OCI-LY7 (cell line): ENCODE data around the gene ME1. TPM values are rescaled to one million over a fixed set of nuclear protein-coding genes. Genes with fewer than 3 reads are reported as not detected.

Source experiments
- BruUV-seq: library from RNA; stranded (reverse); fragments of 400-500 nt; replicated peaks from 2 replicates; lab custom pipeline; 2021; lab: Mats Ljungman, UMichigan
- CTCF ChIA-PET: fragments of 300-600 bp; sonication (Branson Sonifier 250); formaldehyde crosslinking; loops from one replicate; lab custom pipeline; 2022; ENCODE audit warnings: antibody characterized with exemption; ENCODE audit not compliant: unreplicated experiment; lab: Charles Lee
- POLR2A ChIA-PET: fragments of 300-600 bp; sonication (Branson Sonifier 250); formaldehyde crosslinking; loops from one replicate; lab custom pipeline; 2022; ENCODE audit warnings: antibody characterized with exemption; lab: Charles Lee
- DNase-seq: peaks from one replicate; pipeline ENCODE4 v3.0.0-alpha.2; 2015; ENCODE audit warnings: low spot score
- H2AFZ ChIP-seq: fragments of 200-600 bp; sonication (generic), shearing (Covaris generic); 2 replicates; pipeline ENCODE4 v1.6.1; 2014; ENCODE audit warnings: mild to moderate bottlenecking, antibody characterized with exemption, low read length, moderate library complexity
- H3K27ac ChIP-seq: fragments of 200-600 bp; sonication (generic); 2 replicates; pipeline ENCODE4 v1.5.1; 2014; ENCODE audit warnings: mixed run types, low read depth, mild to moderate bottlenecking, moderate library complexity, low read length, inconsistent platforms; ENCODE audit not compliant: poor library complexity, severe bottlenecking
- H3K36me3 ChIP-seq: fragments of 200-600 bp; sonication (generic); 2 replicates; pipeline ENCODE4 v1.6.1; 2014; ENCODE audit warnings: mild to moderate bottlenecking, antibody characterized with exemption, low read length, moderate library complexity, mixed read lengths; ENCODE audit not compliant: insufficient read depth
- H3K4me1 ChIP-seq: fragments of 200-600 bp; sonication (generic); 2 replicates; pipeline ENCODE4 v1.5.1; 2014; ENCODE audit warnings: mild to moderate bottlenecking, low read length; ENCODE audit not compliant: insufficient read depth, poor library complexity, severe bottlenecking
- H3K4me2 ChIP-seq: fragments of 200-600 bp; sonication (generic); 2 replicates; pipeline ENCODE4 v1.6.1; 2014; ENCODE audit warnings: mild to moderate bottlenecking, low read length
- H3K4me3 ChIP-seq: fragments of 200-600 bp; sonication (generic); 2 replicates; pipeline ENCODE4 v1.5.1; 2014; ENCODE audit warnings: mild to moderate bottlenecking, low read depth, low read length; ENCODE audit not compliant: poor library complexity, severe bottlenecking
- H3K79me2 ChIP-seq: fragments of 200-600 bp; sonication (generic); 2 replicates; pipeline ENCODE4 v1.6.1; 2016; ENCODE audit warnings: low read depth, mild to moderate bottlenecking, low read length, moderate library complexity, mixed read lengths; ENCODE audit not compliant: insufficient read depth
- H3K9me2 ChIP-seq: fragments of 200-600 bp; sonication (generic); 2 replicates; pipeline ENCODE4 v1.6.1; 2016; ENCODE audit warnings: mild to moderate bottlenecking, low read length, mixed read lengths; ENCODE audit not compliant: insufficient read depth
- H3K9me3 ChIP-seq: fragments of 200-600 bp; sonication (generic); 2 replicates; pipeline ENCODE4 v1.6.1; 2014; ENCODE audit warnings: mild to moderate bottlenecking, mixed run types, low read length, mixed read lengths
- H4K20me1 ChIP-seq: fragments of 200-600 bp; sonication (generic); 2 replicates; pipeline ENCODE4 v1.6.1; 2014; ENCODE audit warnings: mild to moderate bottlenecking, antibody characterized with exemption, low read length, moderate library complexity, mixed read lengths; ENCODE audit not compliant: insufficient read depth
- EZH2phosphoT487 ChIP-seq: fragments of 200-600 bp; sonication (generic); IDR thresholded peaks from 2 replicates; pipeline ENCODE4 v1.6.1; 2018; ENCODE audit warnings: low read depth, borderline replicate concordance, mild to moderate bottlenecking, mixed run types, antibody characterized with exemption, low read length, moderate library complexity, mixed read lengths
- intact Hi-C: fragments of 100-400 bp; cut with micrococcal nuclease; formaldehyde crosslinking; loops from one replicate; pipeline ENCODE4 v1.10.0; 2022; ENCODE audit not compliant: unreplicated experiment
- total RNA-seq, 2 experiments: library from RNA; depleted of rRNA in 1 of 2; stranded (reverse); fragments of >200 nt in 1 of 2; shearing (Covaris generic) in 1 of 2; gene quantifications; 2 replicates each; pipeline ENCODE4 v1.2.3, GENCODE V29; 2014 to 2022
- TF ChIP-seq, protein P1 (sequence below): fragments of 200-600 bp; sonication (generic); conservative IDR thresholded peaks from 2 replicates; pipeline ENCODE4 v1.5.1; 2014; ENCODE audit warnings: mild to moderate bottlenecking, antibody characterized with exemption, low read length, moderate library complexity, mixed read lengths

The ME1 gene
- total RNA-seq, 2 experiments from 2014 or later, result not detected

DNA sequence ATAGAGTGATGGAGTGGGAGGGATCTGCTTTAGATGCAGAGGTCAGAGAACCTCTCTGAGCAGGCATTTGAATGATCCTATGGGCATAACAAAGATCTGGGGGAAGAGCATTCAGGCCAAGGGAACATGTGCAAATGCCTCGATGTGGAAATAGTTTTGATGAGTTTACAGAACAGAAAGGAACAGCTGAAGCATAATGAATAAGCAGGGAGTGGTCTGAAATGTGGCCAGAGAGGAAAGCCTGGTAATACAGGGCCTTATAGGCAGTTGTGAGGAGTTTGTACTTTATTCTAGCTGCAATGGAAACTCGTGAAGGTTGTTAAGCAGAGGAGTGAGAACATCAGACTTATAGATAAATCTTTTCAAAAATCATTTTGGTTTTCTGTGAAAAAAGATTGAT, 33.0 kb upstream of the ME1 start:
- Histone ChIP-seq H3K4me1 (no peaks in the 10 kb centered on the region), H3K27ac (no peak overlapping the region), H3K36me3 (no peaks in the 10 kb centered on the region), H4K20me1 (no peaks in the 10 kb centered on the region), H3K79me2 (no peaks in the 10 kb centered on the region), H3K4me2 (no peak overlapping the region), H3K9me2 (no peaks in the 10 kb centered on the region), H2AFZ (no peak overlapping the region), H3K4me3 (no peak overlapping the region), H3K9me3 (no peaks in the 10 kb centered on the region)
- DNase-seq, result no peak
- TF ChIP-seq, protein P1, sequence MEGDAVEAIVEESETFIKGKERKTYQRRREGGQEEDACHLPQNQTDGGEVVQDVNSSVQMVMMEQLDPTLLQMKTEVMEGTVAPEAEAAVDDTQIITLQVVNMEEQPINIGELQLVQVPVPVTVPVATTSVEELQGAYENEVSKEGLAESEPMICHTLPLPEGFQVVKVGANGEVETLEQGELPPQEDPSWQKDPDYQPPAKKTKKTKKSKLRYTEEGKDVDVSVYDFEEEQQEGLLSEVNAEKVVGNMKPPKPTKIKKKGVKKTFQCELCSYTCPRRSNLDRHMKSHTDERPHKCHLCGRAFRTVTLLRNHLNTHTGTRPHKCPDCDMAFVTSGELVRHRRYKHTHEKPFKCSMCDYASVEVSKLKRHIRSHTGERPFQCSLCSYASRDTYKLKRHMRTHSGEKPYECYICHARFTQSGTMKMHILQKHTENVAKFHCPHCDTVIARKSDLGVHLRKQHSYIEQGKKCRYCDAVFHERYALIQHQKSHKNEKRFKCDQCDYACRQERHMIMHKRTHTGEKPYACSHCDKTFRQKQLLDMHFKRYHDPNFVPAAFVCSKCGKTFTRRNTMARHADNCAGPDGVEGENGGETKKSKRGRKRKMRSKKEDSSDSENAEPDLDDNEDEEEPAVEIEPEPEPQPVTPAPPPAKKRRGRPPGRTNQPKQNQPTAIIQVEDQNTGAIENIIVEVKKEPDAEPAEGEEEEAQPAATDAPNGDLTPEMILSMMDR, result no peak
- TF ChIP-seq EZH2phosphoT487, result no peak
- intact Hi-C loops, result no loop called here
- BruUV-seq, result no TSS peak
- ChIA-PET CTCF (no interaction called here), POLR2A (no interaction called here)

- Histone ChIP-seq H3K9me2 (no peaks in the 10 kb centered on the region), H3K36me3 (no peaks in the 10 kb centered on the region), H3K9me3 (no peaks in the 10 kb centered on the region), H3K27ac (no peak overlapping the region), H3K4me2 (no peak overlapping the region), H3K4me3 (no peak overlapping the region), H3K79me2 (no peaks in the 10 kb centered on the region), H3K4me1 (no peaks in the 10 kb centered on the region), H4K20me1 (no peaks in the 10 kb centered on the region), H2AFZ (no peak overlapping the region)
- DNase-seq, result no peak
- TF ChIP-seq, protein P1, result no peak
- TF ChIP-seq EZH2phosphoT487, result no peak
- intact Hi-C loops, result no loop called here
- ChIA-PET CTCF (no interaction called here), POLR2A (interaction anchor here (0.8 kb wide), 1 partner anchor 412 kb away, joined by 3 read pairs; no protein-coding TSS in a partner anchor)
- no TSS peak for BruUV-seq
These were observed 31.7 kb upstream of the ME1 start for GRCh38 chr6:83462524-83462923.

DNA sequence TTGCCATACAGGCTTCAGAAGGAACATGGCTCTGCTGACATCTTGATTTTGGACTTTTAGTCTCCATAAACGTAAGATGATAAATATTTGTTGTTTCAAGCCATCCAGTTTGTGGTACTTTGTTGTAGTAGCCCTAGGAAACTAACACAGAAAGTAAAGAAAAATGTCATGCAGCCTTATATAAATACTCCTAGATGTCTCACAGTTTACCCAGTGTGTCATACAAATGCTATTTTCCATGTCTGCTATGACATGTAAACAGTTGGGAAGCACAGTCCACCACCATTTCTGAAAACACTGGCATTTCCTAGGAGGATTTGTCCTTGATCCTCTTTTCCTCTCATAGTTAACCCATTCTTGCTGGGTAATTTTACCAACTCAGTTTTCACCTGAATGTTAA, 30.6 kb upstream of the ME1 start:
- TF ChIP-seq, protein P1, result no peak
- no peak for TF ChIP-seq EZH2phosphoT487
- DNase-seq, result no peak
- Histone ChIP-seq H3K9me2 (no peaks in the 10 kb centered on the region), H3K36me3 (no peaks in the 10 kb centered on the region), H3K79me2 (no peaks in the 10 kb centered on the region), H3K9me3 (no peaks in the 10 kb centered on the region), H3K27ac (no peak overlapping the region), H2AFZ (no peak overlapping the region), H3K4me2 (no peak overlapping the region), H4K20me1 (no peaks in the 10 kb centered on the region), H3K4me1 (no peaks in the 10 kb centered on the region), H3K4me3 (no peak overlapping the region)
- ChIA-PET POLR2A (interaction anchor here (0.8 kb wide), 1 partner anchor 411 kb away, joined by 3 read pairs; no protein-coding TSS in a partner anchor), CTCF (no interaction called here)
- no TSS peak for BruUV-seq
- intact Hi-C loops, result no loop called here
